Loucy (cell line): ENCODE results near the gene SP140L.

Experiments
- CTCF ChIP-seq: fragments of 200-600 bp; sonication (generic); conservative IDR thresholded peaks from 2 replicates; pipeline ENCODE4 v1.5.1; 2014; ENCODE audit warnings: mild to moderate bottlenecking, antibody characterized with exemption, low read length
- EZH2phosphoT487 ChIP-seq: fragments of 200-600 bp; IDR thresholded peaks from 2 replicates; pipeline ENCODE4 v1.6.1; 2018; ENCODE audit warnings: antibody characterized with exemption, mild to moderate bottlenecking, moderate library complexity, borderline replicate concordance

DNA sequence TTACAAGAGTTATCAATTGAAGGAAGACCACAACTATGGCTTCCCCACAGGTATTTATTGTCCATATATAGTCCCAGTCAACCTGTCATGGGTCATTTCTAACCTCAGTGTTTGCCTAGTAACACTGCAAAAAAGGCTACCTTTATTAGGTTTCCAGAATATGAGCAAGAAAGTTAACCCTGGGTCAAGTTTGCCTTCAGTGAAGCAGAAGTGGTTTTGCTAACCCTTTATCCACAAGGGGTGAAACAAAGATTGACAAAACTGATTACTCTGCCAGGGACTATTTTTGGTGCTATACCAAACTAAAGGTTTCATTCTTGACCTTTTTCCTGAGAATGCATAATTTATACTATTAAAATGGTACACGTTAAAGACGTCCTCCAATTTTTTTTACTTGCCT, 117.8 kb downstream of the SP140L start:
- no peak for TF ChIP-seq CTCF
- TF ChIP-seq EZH2phosphoT487, result no peak
